ENCODE data around the gene HOXA13.

HOXA13 gene

GRCh38 chr7:27180431-27181420, 19.2 kb downstream of the HOXA13 start:
- no peak for DNase-seq

GRCh38 chr7:27179503-27180430, 20.1 kb downstream of the HOXA13 start:
- DNase-seq = no peak

GRCh38 chr7:27179030-27179429, 20.9 kb downstream of the HOXA13 start:
- no peak for DNase-seq

DNA sequence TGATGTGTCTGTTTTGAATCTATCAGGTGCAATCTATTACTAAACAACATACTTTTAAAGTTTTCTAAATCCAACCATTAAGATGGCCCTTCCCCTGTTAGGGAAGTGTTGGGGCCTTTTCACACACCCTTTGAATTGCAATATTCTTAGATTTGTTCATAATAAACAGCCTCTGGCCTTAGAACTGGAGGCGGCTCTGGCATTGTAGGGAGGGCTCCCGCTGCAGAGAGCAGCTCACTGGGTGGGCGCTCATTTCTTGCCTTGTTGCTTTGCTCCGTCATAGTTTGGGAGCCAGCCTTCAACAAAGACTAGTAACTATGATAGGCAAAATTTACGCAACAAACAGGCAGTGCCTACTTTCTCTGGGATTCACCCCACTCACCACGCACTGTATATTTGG, 21.5 kb downstream of the HOXA13 start:
- DNase-seq = no peak

DNA sequence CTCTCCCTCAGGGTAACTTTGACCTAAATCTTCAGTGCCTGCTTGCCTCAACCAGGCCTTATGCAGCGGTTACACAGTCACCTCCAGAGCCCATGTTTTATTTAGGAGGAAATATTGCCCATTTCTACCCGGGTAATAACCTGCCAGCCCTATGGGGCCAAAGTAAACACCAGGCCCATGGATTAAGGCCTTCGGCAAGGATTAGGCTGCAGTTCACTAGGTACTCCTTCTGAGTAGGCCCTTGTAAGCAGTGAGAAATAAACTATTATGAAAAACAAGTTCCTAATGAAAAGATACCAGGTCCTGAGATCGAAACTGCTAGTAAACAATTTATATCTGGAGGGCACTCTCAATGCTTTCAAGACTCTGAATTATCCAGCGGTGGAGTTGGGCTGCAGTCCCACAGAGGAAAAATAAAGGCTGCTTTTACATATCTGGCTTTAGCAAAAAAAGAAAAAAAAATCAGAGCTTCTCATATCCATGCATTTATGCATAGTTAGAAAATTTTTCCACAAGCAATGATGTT, 22.0 kb downstream of the HOXA13 start:
- no peak for DNase-seq

GRCh38 chr7:27176962-27177794, 22.7 kb downstream of the HOXA13 start:
- no peak for DNase-seq

GRCh38 chr7:27176524-27176845, 23.4 kb downstream of the HOXA13 start:
- DNase-seq = no peak

DNA sequence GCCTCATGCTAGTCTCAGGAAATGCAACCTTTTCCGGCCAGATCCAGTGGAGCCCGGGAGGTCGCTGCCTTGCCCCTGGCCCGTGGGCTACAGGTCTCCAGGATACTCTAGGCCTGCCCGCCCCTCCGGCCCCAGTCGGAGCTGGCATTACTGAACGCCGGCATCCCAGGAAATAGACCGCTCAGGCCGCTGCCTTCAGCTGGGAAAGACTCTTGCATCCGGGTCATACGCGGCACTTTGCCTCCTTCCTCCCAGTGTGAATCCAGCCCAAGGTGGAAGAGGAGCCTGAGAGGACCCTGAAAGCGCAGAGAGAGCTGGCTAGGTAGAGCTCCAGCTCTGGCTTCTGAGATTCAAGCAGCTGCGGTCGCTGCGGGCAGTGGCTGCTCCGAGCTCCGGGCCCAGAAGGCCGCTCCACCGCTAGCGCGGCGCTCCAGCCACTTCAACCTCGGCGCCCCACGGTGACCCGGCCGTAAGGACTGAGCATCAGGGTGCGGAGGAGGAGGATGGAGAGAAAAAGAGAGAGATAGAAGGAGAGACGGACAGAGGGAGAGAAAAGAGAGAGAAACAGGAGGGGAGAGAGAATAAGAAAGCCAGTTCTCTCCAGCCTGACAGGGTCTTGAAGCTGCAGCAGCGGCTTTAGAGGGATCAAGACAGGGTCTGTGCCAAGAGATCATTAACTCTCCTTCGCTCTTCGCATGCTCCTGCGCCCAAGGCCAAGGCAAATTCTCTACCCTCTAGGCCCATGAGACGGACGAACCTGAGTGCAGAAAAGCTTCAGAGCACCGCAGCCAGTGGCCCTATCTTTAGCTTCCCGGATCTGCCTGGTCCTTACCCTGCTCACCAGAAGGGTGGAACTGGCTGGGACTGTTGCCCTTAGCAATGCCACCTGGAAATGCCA, 24.0 kb downstream of the HOXA13 start:
- DNase-seq = no peak

- DNase-seq = no peak
These were observed 24.8 kb downstream of the HOXA13 start for GRCh38 chr7:27174874-27175625.

- DNase-seq = no peak
These were observed 25.7 kb downstream of the HOXA13 start, which contains the start of gene HOXA10 for GRCh38 chr7:27173956-27174873. Gene HOXA10 (minus strand): TSS chr7:27174320. CDS start chr7:27174306, 14 bp downstream.

- no peak for DNase-seq
These were observed 26.4 kb downstream of the HOXA13 start for GRCh38 chr7:27173511-27173955.

- DNase-seq = no peak
These were observed 26.9 kb downstream of the HOXA13 start for GRCh38 chr7:27172823-27173510.

DNA sequence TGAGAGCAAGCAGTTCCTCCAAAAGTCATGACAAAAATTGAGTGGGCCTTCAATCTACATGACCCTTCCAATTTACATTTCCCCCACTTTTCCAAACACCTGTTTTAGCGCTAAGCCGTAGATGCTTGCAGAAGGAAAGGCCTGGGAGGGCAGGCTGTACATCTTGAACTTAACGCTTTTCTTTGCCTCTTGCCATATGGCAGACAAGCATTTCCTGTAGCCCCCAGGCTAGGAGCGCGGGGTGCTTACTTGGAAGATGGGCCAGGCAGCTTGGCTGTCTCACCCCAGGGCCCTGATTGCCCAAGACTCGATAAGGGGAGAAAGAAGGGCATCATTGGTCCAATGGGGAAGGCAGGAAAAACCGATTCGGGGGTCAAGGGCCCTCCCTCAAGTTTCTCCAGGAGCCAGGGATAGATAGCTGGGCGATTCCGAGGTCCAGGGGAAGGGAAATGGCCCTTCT, 27.5 kb downstream of the HOXA13 start:
- no peak for DNase-seq

- no peak for DNase-seq
These were observed 28.1 kb downstream of the HOXA13 start for GRCh38 chr7:27171637-27172314.

DNA sequence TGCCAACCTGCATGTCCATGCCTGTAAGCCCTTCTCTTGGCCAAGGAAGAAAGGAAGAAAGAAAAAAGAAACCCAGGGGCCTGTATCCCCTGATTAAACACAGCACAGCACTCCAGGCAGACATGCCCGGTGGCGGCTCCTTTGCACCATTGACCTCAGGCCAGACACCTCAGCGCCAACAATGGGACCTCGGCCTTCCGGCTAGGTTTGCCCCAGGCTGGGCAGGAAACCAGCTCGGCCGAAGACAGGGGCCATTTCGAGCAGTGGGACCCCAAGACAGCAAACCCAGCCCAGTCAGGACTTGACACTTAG, 28.6 kb downstream of the HOXA13 start:
- DNase-seq = no peak

- DNase-seq = no peak
These were observed 29.2 kb downstream of the HOXA13 start for GRCh38 chr7:27170426-27171324.
